Measurements from ENCODE around the gene CD46. TPM values are rescaled to one million over a fixed set of nuclear protein-coding genes. Genes with fewer than 3 reads are reported as not detected.

The CD46 gene
- total and polyA plus RNA-seq, 2 donors (not counting 1 experiment from before 2014, with no cell fraction given) = 38.6 to 173 TPM

- Histone ChIP-seq H3K9me3 (ENCODE audit: control extremely low read depth in 1 of 3, control insufficient read depth in 2 of 3, insufficient read depth in 1 of 3, low read length in 2 of 3) (no peaks in the 10 kb centered on the region), H3K27me3 (replicated peaks in 1 of 4; ENCODE audit: control extremely low read depth in 1 of 4, control insufficient read depth in 3 of 4, insufficient read depth in 4 of 4, low read length in 3 of 4) (no peaks in the 10 kb centered on the region), H3K79me2 (ENCODE audit: control insufficient read depth, insufficient read depth, low read length) (no peaks in the 10 kb centered on the region), H3K9ac (ENCODE audit: low read length) (no peak overlapping the region), H2AFZ (ENCODE audit: insufficient read depth, low read depth, low read length, poor library complexity, severe bottlenecking) (no peak overlapping the region), H4K20me1 (ENCODE audit: control insufficient read depth, insufficient read depth, low read length, poor library complexity, severe bottlenecking) (no peaks in the 10 kb centered on the region), H3K27ac (ENCODE audit: low read length in 2 of 2) (no peak overlapping the region), H3K4me1 (ENCODE audit: control insufficient read depth in 2 of 2, insufficient read depth in 2 of 2, low read length in 2 of 2) (no peaks in the 10 kb centered on the region), H3K4me3 (ENCODE audit: control extremely low read depth in 1 of 5, extremely low read depth in 1 of 5, insufficient read depth in 1 of 5, low read depth in 2 of 5, low read length in 4 of 5) (no peak overlapping the region), H3K36me3 (replicated peaks in 1 of 2; ENCODE audit: control extremely low read depth in 1 of 2, control insufficient read depth in 1 of 2, extremely low read depth in 1 of 2, insufficient read depth in 2 of 2, low read length in 1 of 2) (peaks cover 1 to 21% of the 10 kb centered on the region in 2 experiments), H3K4me2 (replicated peaks; ENCODE audit: low read depth, low read length, poor library complexity, severe bottlenecking) (no peak overlapping the region)
- TF ChIP-seq, protein P1, sequence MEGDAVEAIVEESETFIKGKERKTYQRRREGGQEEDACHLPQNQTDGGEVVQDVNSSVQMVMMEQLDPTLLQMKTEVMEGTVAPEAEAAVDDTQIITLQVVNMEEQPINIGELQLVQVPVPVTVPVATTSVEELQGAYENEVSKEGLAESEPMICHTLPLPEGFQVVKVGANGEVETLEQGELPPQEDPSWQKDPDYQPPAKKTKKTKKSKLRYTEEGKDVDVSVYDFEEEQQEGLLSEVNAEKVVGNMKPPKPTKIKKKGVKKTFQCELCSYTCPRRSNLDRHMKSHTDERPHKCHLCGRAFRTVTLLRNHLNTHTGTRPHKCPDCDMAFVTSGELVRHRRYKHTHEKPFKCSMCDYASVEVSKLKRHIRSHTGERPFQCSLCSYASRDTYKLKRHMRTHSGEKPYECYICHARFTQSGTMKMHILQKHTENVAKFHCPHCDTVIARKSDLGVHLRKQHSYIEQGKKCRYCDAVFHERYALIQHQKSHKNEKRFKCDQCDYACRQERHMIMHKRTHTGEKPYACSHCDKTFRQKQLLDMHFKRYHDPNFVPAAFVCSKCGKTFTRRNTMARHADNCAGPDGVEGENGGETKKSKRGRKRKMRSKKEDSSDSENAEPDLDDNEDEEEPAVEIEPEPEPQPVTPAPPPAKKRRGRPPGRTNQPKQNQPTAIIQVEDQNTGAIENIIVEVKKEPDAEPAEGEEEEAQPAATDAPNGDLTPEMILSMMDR (IDR thresholded peaks at IDR 0.05) = no peak
- no peak for TF ChIP-seq EZH2 (IDR thresholded peaks at IDR 0.05; ENCODE audit: borderline replicate concordance, insufficient read depth, low read depth, low read length, poor library complexity, severe bottlenecking)
- no peaks in the 10 kb centered on the region for H3K27me3 Mint-ChIP-seq
- intact Hi-C loops (cut with micrococcal nuclease) = no loop called here
- no peaks in the 10 kb centered on the region for H3K4me1 Mint-ChIP-seq
- DNase-seq (no peak), ATAC-seq (ENCODE audit: low read depth) (no peak)
- ChIA-PET POLR2A (no interaction called here), CTCF (no interaction called here)
- H3K27ac Mint-ChIP-seq = no peak overlapping the region
- H3K4me3 Mint-ChIP-seq = no peak overlapping the region
- no peaks in the 10 kb centered on the region for H3K9me3 Mint-ChIP-seq (ENCODE audit: insufficient read depth)
- 100% methylated on average over 2 of the region's 4 CpGs for WGBS (ENCODE audit: insufficient coverage)
Measured at GRCh38 chr1:207789386-207789785, 37.5 kb downstream of the CD46 start.

DNA sequence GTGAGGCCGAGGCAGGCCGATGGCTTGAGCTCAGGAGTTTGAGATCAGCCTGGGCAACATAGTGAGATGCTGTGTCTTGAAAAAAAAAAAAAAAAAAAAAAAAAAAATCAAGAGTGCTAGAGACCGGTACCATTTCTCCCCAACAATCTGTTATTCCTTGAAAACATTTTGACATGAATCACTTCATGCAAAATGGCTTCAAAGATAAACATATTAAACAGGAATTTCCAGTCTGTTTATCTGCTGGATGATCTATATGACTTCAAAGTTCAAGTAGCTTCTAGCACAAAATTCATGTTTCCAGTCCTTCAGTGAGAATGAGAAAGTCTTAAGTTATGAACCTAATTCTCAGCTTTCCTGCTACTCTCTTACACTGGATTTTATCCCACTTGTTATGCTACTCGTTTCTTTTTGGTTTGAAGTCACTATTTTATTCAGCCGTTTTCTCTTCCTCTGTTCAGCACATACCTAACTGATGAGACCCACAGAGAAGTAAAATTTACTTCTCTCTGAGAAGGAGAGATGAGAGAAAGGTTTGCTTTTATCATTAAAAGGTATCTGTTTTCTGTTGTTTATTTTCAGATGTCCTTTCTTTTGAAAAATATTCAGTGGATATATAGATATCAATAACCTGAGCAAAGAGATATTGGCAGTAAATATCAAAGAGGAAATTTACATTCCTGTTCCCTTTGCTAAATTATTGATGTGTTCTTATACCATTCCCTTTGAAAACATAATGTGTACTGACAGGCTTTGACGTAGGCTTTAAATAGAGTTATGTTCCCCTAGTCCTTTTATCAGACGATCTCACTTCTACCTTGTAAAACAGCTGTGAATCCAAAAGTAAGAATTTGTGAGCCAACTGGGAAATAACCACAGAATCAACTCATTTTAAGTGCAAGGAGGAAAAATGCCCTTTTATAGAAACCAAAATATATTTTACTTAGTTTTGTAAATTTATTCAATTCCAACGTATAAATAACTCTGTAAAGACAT lies 38.2 kb downstream of the CD46 start:
- Histone ChIP-seq H2AFZ (ENCODE audit: insufficient read depth, low read depth, low read length, poor library complexity, severe bottlenecking) (no peak overlapping the region), H3K27me3 (replicated peaks in 1 of 4; ENCODE audit: control extremely low read depth in 1 of 4, control insufficient read depth in 3 of 4, insufficient read depth in 4 of 4, low read length in 3 of 4) (no peaks in the 10 kb centered on the region), H3K9ac (ENCODE audit: low read length) (no peak overlapping the region), H3K4me1 (ENCODE audit: control insufficient read depth in 2 of 2, insufficient read depth in 2 of 2, low read length in 2 of 2) (no peaks in the 10 kb centered on the region), H3K9me3 (ENCODE audit: control extremely low read depth in 1 of 3, control insufficient read depth in 2 of 3, insufficient read depth in 1 of 3, low read length in 2 of 3) (no peaks in the 10 kb centered on the region), H3K4me2 (replicated peaks; ENCODE audit: low read depth, low read length, poor library complexity, severe bottlenecking) (no peak overlapping the region), H3K4me3 (ENCODE audit: control extremely low read depth in 1 of 5, extremely low read depth in 1 of 5, insufficient read depth in 1 of 5, low read depth in 2 of 5, low read length in 4 of 5) (no peak overlapping the region), H3K36me3 (replicated peaks in 1 of 2; ENCODE audit: control extremely low read depth in 1 of 2, control insufficient read depth in 1 of 2, extremely low read depth in 1 of 2, insufficient read depth in 2 of 2, low read length in 1 of 2) (peaks cover 1 to 20% of the 10 kb centered on the region in 2 experiments), H4K20me1 (ENCODE audit: control insufficient read depth, insufficient read depth, low read length, poor library complexity, severe bottlenecking) (no peaks in the 10 kb centered on the region), H3K27ac (ENCODE audit: low read length in 2 of 2) (no peak overlapping the region), H3K79me2 (ENCODE audit: control insufficient read depth, insufficient read depth, low read length) (no peaks in the 10 kb centered on the region)
- CTCF ChIA-PET = no interaction called here
- no peak for ATAC-seq (ENCODE audit: low read depth)
- no peak for TF ChIP-seq EZH2 (IDR thresholded peaks at IDR 0.05; ENCODE audit: borderline replicate concordance, insufficient read depth, low read depth, low read length, poor library complexity, severe bottlenecking)
- TF ChIP-seq, protein P1 (IDR thresholded peaks at IDR 0.05) = no peak
- H3K4me3 Mint-ChIP-seq = no peak overlapping the region
- H3K9me3 Mint-ChIP-seq (ENCODE audit: insufficient read depth) = no peaks in the 10 kb centered on the region
- no peak for DNase-seq
- POLR2A ChIA-PET = no interaction called here
- intact Hi-C loops (cut with micrococcal nuclease) = no loop called here
- no peak overlapping the region for H3K27ac Mint-ChIP-seq
- H3K27me3 Mint-ChIP-seq = no peaks in the 10 kb centered on the region
- no CpG with 5 or more reads among the region's 8 CpGs for WGBS (ENCODE audit: insufficient coverage)
- no peaks in the 10 kb centered on the region for H3K4me1 Mint-ChIP-seq
